GM10266 (cell line): Measurements from ENCODE around the gene MGRN1.

Experiments used
- DNase-seq: peaks from one replicate; pipeline ENCODE4 v3.0.0; 2012; ENCODE audit errors: extremely low spot score
- TF ChIP-seq, protein P1 (sequence below): IDR thresholded peaks from 2 replicates; pipeline ENCODE4 v1.5.1; 2012; ENCODE audit warnings: mild to moderate bottlenecking, low read depth; ENCODE audit not compliant: control insufficient read depth, insufficient read depth; ENCODE audit errors: missing control alignments

Gene MGRN1

DNA sequence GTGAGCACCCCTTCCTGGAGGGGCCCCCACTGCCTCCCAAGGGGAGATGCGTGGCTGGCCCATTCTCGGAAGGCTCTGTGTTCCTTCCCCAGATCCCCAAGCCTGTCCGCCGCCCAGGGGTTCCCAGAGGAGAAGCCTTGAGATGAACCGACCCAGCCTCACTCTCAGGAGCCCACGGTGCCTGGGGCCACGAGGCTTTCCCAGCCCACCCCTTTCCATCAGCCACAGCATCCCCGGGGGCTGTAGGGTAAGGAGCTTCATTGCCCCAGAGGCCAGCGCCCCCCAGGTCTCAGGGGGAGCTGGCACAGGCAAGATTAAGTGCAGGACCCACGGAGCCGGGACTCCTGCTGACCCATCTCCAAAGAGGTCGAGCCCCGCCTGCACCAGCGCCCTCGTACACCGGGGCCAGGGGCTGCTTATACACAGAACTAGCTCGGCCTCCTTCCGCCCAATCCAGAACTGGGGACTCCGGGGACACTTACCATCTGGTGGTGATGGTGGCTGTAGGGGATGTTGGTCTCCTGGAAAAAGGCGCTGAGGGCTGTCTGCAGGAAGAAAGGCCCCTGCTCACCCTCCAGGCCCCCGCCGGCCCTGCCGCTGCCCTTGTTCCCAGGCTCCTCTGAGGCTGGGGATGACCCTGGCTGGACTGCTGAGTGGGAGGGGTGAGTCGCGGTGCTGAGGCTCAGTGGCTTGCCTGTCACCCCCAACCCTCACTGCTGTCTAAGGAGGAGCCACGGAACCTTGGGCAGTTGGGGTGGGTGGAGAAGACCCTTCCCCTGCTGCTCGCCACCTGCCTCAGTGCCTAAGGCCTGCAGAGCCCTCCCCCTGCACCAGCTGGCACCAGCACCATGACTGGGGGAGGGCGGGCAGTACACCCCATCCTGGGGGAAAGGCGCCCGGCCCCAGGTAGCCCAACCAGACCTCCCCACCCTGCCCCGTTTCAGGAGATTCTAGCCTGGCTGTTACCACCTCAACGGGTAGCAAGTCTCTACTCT lies 14.3 kb upstream of the MGRN1 start:
- TF ChIP-seq, protein P1, sequence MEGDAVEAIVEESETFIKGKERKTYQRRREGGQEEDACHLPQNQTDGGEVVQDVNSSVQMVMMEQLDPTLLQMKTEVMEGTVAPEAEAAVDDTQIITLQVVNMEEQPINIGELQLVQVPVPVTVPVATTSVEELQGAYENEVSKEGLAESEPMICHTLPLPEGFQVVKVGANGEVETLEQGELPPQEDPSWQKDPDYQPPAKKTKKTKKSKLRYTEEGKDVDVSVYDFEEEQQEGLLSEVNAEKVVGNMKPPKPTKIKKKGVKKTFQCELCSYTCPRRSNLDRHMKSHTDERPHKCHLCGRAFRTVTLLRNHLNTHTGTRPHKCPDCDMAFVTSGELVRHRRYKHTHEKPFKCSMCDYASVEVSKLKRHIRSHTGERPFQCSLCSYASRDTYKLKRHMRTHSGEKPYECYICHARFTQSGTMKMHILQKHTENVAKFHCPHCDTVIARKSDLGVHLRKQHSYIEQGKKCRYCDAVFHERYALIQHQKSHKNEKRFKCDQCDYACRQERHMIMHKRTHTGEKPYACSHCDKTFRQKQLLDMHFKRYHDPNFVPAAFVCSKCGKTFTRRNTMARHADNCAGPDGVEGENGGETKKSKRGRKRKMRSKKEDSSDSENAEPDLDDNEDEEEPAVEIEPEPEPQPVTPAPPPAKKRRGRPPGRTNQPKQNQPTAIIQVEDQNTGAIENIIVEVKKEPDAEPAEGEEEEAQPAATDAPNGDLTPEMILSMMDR: no peak
- no peak for DNase-seq

DNA sequence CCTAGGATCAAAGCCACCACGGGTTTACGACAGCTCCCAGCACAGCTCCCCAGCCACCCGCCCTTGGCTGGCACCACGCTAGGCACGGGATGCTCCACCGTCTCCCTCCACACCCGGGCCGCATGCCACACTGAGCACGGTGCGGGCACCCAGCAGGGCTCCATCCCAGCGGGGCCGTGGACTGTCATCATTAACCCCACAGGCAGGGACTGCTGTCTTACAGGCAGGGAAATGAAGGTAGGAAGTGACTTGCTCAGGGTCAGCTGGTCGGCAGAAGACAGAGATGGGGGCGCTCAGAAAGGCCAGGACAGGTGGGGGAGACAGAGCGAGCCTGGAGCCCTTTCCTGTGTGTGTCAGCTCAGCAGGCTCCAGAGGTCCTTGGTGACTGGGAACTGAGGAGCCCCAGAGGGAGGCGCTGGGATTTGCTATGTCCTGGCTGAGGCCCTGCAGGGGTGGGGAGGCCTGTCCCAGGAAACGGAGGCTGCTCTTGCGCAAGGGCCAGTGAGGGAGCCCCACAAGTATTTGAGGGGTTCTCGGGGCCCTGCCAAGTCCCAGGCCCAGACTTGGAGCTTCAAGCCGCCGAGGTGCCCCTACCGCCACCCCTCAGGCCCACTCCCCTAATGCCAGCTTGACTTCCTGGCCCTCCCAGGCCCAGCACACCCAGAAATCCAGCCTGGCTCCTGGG lies 13.1 kb upstream of the MGRN1 start:
- DNase-seq: no peak

DNA sequence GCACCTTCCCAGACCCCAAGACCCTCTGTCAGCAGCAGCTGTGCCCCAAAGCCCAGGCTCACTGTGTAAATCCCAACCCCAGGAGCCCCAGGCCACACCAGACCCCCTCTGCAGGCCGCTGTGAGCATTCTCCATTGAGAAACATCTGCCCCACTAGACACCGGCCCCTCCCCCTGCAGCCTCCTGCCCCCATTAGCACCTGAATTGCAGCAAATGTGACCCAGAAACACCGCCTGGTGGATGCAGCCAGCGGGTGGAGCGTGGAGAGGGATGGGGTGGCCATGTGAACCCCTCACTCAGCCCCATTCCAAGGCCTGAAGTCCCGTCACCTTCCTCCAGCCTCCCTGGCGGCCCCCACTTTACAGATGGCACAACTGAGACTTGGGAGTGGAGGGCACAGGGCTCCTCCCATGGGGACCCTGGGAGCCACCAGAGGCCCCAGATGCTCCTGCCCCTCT lies 12.1 kb upstream of the MGRN1 start:
- TF ChIP-seq, protein P1: no peak
- DNase-seq: no peak

More for the DNA sequence above, 13.1 kb upstream of the MGRN1 start:
- TF ChIP-seq, protein P1: no peak

DNA sequence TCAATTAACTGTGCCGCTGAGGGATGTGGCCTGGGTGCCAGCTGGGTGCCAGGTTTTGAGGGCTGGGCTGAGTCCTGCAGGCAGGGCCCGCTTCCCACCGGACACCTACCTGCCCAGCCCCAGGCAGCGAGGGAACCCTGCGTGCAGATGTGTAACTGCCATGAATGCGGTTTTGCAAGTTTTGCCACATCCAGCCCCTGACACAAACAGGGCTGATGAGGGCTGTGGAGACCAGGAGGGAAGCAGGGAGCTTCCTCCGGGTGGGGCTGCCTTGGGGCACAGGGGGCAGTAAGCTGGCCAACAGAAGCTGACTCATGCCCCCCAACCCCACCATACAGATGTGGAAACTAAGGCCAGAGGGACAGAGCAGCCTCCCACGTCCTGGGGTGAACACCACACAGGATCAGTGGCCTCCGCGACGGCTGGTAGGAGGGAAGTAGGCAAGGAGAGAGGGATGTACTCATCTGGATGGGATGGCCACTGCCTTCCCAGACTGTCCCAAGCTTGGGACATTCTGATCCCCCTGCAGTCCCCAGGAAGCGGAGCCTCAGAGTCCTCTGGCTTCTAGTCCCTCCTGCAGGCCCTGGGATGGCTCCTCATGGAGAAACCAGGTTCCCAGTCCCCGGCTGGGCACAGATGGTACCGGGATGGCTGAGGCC lies 11.5 kb upstream of the MGRN1 start:
- DNase-seq: no peak
- TF ChIP-seq, protein P1: no peak

DNA sequence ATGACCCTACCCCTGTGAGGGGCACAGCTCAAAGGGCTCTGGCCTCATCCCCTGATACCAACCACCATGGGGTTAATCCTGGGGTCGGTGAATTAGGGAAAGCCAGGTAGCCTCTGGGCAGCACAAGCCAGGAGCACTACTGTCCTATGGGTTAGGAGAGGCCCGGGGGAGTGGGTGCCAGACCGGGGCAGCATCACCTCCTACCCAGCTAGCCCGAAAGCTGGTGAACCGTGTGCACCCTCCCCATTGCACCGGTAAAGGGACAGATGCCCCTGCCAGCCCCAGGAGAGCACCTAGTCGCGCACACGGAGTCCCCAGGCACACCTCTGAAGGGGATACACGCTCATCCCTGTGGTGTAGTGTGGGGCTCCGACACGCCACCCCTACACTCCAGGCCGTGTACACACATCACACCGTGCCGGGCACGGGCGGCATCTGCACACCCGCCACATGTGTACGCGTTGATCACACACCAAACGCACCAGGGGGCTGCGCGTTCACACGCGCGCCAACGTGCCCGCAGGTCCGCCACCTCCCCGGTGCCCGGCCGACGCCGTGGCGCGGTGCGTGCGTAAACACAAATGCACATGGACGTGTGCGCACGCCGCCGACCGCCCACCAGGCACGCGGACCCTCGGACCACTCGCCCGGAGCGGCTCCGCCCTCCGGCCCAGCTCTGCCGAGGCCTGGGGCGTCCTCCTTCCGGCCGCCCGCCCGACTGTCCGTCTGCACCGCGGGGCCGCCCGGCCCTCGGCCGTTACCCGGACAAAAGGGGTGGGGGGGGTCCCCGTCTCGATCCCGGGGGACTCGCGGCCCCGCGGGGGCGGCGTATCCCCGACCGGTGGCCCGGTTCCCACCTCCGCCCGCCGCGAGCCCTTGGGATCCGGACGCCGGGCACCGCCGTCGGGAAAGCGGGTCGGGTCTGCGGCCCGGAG lies 10.7 kb upstream of the MGRN1 start:
- DNase-seq: peak; percentile 72

More for the DNA sequence above, 10.7 kb upstream of the MGRN1 start:
- TF ChIP-seq, protein P1: no peak
